ENCODE results near the gene VPS39.

Gene VPS39

DNA sequence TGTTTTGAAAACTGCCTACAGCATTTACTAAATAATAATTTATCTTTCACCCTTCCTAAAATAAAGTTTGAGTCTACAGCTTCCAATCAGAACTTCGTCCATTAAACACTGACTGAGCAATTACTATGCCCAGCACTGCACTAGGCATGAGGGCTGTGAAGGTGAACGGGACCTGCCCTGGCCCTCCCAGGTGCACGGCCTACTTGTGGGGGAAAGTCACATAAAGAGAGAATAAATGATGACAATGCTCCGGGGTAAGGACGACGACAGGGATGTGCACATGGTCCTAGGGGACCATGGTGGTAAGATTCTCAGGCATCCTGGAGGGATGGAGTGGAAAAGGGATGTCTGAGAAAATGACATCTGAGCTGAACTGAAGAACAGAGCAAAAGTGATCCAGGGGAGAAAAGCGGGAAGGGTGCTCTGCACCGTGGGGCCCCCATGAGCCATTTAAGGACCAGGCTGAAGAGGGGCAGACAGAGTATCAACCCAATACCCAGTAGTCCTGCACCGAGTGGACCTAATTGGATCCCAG is 63.2 kb downstream of the VPS39 start:
- DNase-seq = peak; percentile 12

GRCh38 chr15:42143866-42144625 is 64.1 kb downstream of the VPS39 start:
- no peak for DNase-seq

GRCh38 chr15:42143356-42143755 is 64.7 kb downstream of the VPS39 start:
- DNase-seq = no peak

GRCh38 chr15:42141795-42142667 is 66.1 kb downstream of the VPS39 start:
- DNase-seq = peak; percentile 13

DNA sequence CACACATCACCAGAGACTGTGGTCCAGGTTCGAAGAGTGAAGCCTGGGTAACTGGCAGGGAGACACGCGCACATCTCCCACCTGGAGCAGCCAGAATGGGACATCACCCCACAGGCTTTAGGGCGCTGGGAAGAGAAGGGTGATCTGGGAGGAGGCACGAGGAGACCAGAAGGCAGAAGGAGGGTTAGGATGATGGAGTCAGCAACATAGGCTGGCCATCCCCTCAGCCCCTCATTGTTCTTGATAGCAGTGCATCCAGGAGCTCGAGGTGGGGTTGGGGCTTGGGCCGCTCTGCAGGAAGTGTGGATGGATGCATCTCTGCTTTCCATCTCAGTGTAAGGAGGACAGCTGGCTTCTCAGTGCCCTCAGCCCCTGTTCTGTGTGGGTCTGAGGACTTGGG is 66.9 kb downstream of the VPS39 start:
- DNase-seq = peak; percentile 7

DNA sequence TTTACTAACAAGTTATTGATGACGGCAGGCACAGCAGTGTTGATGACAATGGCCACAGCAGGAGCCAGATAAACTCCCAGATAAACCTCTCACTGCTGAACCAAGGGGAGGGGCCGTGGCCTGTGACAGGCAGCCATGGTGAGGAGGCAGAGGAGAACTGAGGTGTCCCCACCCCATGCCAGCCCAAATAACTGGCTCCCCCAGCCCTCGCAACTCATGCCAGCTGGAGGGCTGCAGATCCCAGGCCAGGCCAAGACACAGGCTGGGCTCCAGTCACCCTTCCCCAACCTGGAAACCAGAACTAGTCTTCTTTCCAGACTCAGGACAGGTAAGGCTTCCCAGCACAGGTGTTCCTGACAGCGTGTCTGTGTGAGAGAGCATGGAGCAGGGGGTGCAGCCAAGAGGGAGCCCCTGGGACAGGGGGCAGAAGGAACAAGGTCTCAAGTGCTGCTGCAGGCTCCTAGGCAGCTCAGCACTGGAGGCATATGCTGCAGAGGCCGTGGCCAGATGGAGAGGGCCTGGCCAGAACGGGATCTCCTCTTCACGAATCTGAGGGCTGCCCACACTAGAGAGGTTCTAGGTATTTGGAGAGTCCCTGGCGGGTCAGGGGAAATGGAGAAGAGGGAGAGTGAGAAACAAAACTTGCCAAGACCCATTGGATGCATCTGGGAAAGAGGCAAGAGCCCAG is 67.6 kb downstream of the VPS39 start:
- DNase-seq = peak; percentile 10

DNA sequence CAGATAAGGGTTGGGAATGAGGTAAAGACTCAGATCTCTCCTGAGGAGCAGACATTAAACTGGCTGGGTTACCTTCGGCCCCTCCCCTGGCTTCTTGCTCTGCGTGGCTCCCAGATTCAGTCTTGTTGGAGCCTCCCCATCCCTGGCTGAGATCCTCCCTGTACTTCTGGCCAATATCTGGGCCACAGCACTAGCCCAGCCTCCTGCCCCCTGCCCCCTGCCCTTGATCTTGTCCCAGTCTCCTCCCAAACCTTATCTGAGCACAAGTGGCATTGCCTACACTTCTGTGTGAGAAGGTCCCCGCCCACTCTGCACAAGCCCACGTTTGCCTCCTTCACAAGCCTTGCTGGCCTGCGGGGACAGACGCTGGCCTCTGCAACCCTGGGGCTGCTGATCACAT is 68.5 kb downstream of the VPS39 start:
- DNase-seq = peak; percentile 12

- peak; percentile 12 for DNase-seq
These were observed 69.1 kb downstream of the VPS39 start for GRCh38 chr15:42138968-42139386.

DNA sequence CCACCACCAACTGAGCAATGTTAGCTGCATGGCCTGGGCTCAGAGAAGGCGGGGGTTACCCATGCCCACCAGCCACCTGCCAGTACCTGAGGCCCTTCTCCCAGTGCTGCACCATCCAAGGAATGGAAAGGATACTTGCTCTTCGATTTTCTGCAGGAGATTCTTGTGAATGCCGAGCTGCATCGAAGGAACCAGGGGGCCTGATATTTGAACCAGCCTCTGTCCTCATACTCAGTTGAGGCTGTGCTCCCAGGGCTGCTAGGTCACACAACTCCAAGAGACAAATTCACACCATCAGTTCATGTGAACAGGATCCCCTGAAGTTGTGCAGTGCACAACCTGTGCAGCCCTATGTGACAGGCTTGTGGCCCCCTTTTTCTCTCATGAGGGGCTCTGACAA is 69.7 kb downstream of the VPS39 start:
- DNase-seq = peak; percentile 9

DNA sequence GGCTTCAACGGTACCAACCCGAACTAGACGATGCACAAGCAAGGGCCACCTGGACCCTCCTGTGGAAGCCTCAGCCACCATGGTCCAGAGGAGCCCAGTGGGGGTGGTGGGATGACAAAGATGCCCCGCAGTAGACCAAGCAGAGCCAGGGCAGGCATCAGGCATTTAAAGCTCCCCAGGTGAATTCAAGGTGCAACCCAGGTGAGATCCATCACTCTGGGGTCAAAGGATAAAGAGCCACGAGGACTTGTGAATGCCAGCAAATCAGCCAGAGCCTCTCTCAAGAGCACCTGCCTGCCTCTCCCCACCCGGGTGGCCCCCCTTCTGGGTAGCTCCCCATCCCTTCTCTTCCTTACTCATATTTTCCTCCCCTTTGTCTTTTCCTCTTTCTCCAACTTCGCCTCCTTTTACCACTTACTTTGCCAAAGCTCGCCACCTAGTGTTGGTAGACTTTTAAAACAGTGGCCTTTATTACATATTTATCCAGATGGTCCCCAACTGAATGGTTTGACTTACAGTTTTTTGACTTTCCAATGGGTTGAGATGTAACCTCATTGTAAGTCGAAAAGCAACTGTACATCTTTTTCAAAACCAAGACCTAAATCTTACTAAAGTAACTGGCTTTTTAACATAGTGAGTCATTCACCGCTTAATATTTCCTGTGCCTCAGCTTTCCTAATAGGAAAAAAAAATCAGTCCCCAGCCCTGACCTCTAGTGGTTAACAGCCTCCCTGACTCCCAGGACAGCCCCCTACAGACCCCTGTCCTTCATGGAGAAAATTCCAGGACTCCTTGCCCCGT is 70.4 kb downstream of the VPS39 start:
- peak; percentile 31 for DNase-seq

DNA sequence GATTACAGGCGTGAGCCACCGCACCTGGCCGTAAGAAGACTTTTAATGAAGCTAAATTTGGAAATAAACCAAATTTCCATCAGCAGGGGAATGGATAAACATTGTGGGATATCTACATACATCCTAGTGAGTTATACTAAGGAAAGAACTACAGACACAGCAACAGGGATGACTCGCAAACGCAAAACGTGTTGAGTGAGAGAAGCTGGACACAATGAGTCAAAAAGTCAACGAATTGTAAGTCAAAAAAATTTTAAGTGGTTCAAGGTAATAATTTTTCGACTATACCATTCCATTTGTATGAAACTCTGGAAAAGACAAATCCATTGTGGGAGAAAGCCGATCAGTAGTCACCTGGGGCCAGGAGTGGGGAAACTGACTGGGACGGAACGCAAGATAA is 71.6 kb downstream of the VPS39 start:
- DNase-seq = no peak

GRCh38 chr15:42135351-42135750 is 72.8 kb downstream of the VPS39 start:
- DNase-seq = no peak

- DNase-seq = no peak
These were observed 73.4 kb downstream of the VPS39 start for GRCh38 chr15:42134617-42135245.

DNA sequence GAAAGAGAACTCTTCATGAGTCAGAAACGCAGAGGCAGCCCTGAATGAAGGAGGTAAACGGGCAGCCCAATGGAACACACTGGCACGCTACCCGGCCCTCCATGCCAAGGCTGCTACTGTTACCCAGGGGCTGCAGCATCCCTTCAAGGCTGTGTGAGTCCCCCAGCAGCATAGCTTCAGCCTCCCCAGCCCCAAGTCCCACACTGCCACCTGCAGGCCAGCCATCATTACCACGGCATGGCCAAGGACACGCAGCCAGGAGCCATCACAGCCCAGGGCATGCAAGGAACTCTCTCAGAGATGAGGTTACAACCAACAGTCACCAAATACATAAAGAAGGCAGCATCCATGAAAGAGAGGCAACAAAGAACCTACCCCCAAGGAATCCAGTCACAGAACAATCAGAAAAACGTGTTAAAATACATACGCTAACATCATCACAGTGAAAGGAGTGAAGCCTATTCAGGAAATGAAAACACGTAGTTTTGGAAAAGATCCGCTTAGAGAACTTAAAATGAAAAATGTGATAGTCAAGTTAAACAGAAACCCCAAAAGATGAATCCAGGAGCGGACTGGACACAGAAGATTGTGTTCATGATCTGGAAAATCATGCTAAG is 74.1 kb downstream of the VPS39 start:
- DNase-seq = peak; percentile 39

DNA sequence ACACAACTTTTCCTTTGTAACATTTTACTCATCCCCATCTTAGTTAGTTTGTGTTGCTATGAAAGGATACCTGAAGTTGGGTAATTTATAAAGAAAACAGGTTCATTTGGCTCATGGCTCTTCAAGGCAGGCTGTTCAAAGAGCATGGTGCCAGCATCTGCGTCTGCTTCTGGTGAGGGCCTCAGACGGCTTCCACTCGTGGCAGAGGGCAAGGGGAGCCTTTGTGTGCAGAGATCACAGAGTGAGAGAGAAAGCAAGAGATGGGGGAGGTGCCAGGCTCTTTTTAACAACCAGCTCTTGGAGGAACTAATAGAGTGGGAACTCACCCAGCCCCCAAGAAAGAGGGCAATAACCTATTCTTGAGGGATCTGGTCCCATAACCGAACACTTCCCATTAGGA is 74.7 kb downstream of the VPS39 start:
- no peak for DNase-seq

DNA sequence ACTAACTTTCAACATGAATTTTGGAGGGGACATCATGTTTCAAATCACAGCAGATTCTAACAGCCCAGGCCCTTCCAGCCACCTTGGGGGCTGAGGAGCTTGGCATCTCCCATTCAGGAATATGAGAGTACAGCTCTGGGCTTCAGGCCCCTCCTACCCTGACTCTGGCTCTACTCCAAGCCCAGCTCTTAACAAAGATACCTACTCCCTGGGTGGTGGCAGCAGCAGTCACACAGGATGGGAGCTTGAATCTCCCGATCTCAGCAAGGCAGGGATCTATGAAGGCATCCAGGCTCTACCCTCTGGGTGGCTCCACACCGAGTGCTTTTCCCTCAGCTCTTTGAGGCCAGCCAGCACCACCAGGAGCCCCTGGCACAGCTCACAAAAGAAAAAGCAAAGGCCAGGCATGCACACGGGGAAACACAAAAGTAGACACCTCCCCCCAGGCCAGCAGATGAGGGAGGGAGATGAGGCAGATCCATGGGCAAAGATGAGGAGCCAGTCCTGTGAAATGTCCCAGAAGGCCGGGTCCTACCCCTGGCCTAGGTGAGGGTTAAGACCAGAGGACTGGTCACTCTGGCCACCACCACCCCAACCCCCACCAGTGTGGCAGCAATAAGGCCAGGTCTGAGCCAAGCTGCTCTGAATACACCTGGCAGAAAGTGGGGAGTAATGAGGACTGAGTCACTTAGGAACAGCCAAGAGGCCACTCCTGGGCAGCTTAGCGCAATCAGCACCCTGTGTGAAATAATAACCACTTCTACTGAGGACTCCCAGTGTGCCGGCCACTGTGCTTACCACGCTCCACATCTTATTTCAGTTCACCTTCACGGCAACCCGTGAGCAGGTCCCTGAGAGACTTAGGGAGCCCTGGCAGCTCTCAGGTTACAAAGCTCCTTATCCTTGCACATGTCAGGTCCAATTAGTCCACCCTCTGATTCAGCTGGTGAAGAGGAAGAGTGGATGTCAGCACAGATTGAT is 76.0 kb downstream of the VPS39 start:
- peak; percentile 11 for DNase-seq

DNA sequence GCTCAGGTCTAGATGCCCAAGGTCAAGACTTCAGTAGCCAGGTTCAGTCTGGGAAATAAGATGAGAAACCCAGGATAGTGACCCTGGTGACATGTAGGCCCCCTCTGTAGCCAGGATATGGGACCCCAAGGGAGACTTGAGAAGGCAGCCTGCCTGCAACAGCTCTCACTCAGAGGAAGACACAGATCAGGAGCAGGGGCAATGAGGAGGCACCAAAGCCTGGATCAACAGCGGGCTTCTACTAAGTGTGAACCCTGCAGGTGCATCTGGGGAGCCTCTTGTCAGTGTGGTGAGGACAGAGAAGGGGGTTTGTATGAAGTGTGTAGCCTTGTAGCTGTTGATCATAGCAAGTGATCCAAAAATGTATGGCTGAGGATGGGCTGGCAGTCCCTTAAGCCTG is 77.1 kb downstream of the VPS39 start:
- no peak for DNase-seq

DNA sequence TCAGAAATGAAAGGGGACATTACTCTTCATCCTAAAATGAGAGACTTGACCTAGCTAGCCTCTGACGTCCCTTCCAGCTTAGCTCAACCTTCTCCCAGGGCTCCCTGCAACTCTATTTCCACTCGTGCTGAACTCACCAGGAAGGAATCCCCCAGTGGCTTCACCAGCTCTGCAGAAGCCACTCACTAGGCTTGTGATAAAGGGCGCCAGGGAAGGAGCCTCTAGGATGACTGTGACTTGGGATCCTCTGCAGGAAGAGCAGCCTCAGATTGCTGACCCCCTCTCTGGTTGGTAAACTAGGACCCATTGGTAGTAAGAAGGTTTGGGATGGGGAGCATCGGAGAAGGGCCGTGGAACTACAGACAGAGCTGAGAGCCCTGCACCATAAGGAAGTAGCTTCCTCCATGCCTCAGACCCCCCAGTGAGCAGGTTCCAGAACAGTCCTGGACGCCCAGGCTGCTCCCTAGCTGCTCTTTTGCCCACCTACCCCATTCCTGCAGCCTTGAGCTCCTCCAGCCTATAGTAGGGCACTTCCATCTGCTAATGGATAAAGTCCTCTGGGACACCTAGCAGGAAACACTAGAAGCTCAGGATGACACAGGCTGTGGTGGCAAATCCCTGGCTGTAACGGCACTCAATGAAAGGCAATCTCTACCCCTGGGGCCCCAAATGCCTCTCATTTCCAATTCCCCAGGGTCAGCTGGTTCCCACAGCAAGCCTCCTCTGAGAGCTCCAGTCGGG is 77.7 kb downstream of the VPS39 start:
- peak; percentile 25 for DNase-seq

DNA sequence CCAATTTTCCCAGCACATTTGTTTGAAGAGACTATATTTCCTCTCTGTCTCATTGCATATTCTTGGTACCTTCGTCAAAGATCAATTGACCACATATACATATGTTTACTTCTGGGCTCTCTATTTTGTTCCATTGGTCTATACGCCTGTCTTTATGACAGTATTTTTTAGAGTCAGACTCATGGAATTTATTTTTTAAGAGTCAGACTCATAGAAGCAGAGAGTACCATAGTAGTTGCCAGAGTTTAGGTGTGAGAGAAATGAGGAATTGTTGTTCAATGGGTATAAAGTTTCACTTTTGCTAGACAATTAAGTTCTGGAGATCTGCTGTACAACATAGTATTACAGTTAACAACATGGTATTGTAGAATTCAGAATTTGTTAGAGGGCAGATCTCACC is 78.7 kb downstream of the VPS39 start:
- DNase-seq = no peak

Data from femur (tissue), 1 donor.